ENCODE results near the gene TMEM198.
A peak's percentile ranks its signal among the peaks of the same experiment; 100 is the strongest.

Gene TMEM198

GRCh38 chr2:219593154-219593553, 49.3 kb downstream of the TMEM198 start:
- H3K18ac ChIP-seq (ENCODE audit: low read depth in 1 of 2, low read length in 2 of 2) = no peak overlapping the region
- no peak overlapping the region for H3K14ac ChIP-seq (ENCODE audit: low read length in 2 of 2)
- no peak overlapping the region for H2BK120ac ChIP-seq (ENCODE audit: low read depth, low read length)
- no peak overlapping the region for H3K4ac ChIP-seq (ENCODE audit: low read depth in 1 of 2, low read length in 2 of 2)
- no peak overlapping the region for H4K91ac ChIP-seq (ENCODE audit: low read length)
- no peaks in the 10 kb centered on the region for H3K36me3 ChIP-seq (ENCODE audit: control insufficient read depth in 1 of 2, insufficient read depth in 2 of 2, low read depth in 1 of 2, low read length in 2 of 2)
- no peak overlapping the region for H2AFZ ChIP-seq (ENCODE audit: low read depth, low read length)
- no peaks in the 10 kb centered on the region for H3K9me3 ChIP-seq (ENCODE audit: control insufficient read depth, low read length)
- no peak overlapping the region for H4K8ac ChIP-seq (ENCODE audit: low read length)
- peaks cover under 1% of the 10 kb centered on the region for H3K79me1 ChIP-seq (replicated peaks; ENCODE audit: low read length, poor library complexity, severe bottlenecking)
- H3K27ac ChIP-seq (ENCODE audit: low read length, poor library complexity, severe bottlenecking) = no peak overlapping the region
- no peak overlapping the region for H2BK12ac ChIP-seq (ENCODE audit: low read length in 2 of 2)
- no peak overlapping the region for H3K23ac ChIP-seq (ENCODE audit: low read length in 2 of 2)
- no peak overlapping the region for H2AK5ac ChIP-seq (ENCODE audit: low read length, severe bottlenecking)
- WGBS = 92% methylated on average over 2 of the region's 2 CpGs
- H3K4me1 ChIP-seq (ENCODE audit: control insufficient read depth, insufficient read depth, low read depth, low read length) = peaks cover 4% of the 10 kb centered on the region
- no peak for DNase-seq
- H3K27me3 ChIP-seq (ENCODE audit: control insufficient read depth in 1 of 2, insufficient read depth in 1 of 2, low read length in 2 of 2) = no peaks in the 10 kb centered on the region
- H2BK5ac ChIP-seq (ENCODE audit: low read depth, low read length, poor library complexity, severe bottlenecking) = no peak overlapping the region
- H3K4me2 ChIP-seq (ENCODE audit: low read length, poor library complexity, severe bottlenecking) = no peak overlapping the region
- H2BK15ac ChIP-seq (ENCODE audit: low read depth, poor library complexity, severe bottlenecking) = no peak overlapping the region
- no peak overlapping the region for H3K4me3 ChIP-seq (ENCODE audit: insufficient read depth in 1 of 2, low read depth in 1 of 2, low read length in 2 of 2)
- no peak overlapping the region for H3K9ac ChIP-seq (ENCODE audit: low read length)

- no peak overlapping the region for H4K8ac ChIP-seq (ENCODE audit: low read length)
- peaks cover 4% of the 10 kb centered on the region for H3K4me1 ChIP-seq (ENCODE audit: control insufficient read depth, insufficient read depth, low read depth, low read length)
- peak; percentile 12 for DNase-seq
- no peak overlapping the region for H2BK12ac ChIP-seq (ENCODE audit: low read length in 2 of 2)
- no peak overlapping the region for H3K4me3 ChIP-seq (ENCODE audit: insufficient read depth in 1 of 2, low read depth in 1 of 2, low read length in 2 of 2)
- no peak overlapping the region for H3K18ac ChIP-seq (ENCODE audit: low read depth in 1 of 2, low read length in 2 of 2)
- H4K91ac ChIP-seq (ENCODE audit: low read length) = no peak overlapping the region
- H3K27me3 ChIP-seq (ENCODE audit: control insufficient read depth in 1 of 2, insufficient read depth in 1 of 2, low read length in 2 of 2) = no peaks in the 10 kb centered on the region
- H3K9ac ChIP-seq (ENCODE audit: low read length) = peak overlapping the region; percentile 42
- H3K36me3 ChIP-seq (ENCODE audit: control insufficient read depth in 1 of 2, insufficient read depth in 2 of 2, low read depth in 1 of 2, low read length in 2 of 2) = no peaks in the 10 kb centered on the region
- no peaks in the 10 kb centered on the region for H3K9me3 ChIP-seq (ENCODE audit: control insufficient read depth, low read length)
- H3K4me2 ChIP-seq (ENCODE audit: low read length, poor library complexity, severe bottlenecking) = no peak overlapping the region
- H2AFZ ChIP-seq (ENCODE audit: low read depth, low read length) = no peak overlapping the region
- WGBS = 76% methylated on average over 1 of the region's 3 CpGs
- H2BK5ac ChIP-seq (ENCODE audit: low read depth, low read length, poor library complexity, severe bottlenecking) = no peak overlapping the region
- H3K14ac ChIP-seq (ENCODE audit: low read length in 2 of 2) = no peak overlapping the region
- H2BK120ac ChIP-seq (ENCODE audit: low read depth, low read length) = no peak overlapping the region
- no peak overlapping the region for H3K23ac ChIP-seq (ENCODE audit: low read length in 2 of 2)
- H3K79me1 ChIP-seq (replicated peaks; ENCODE audit: low read length, poor library complexity, severe bottlenecking) = peaks cover 10% of the 10 kb centered on the region
- no peak overlapping the region for H2BK15ac ChIP-seq (ENCODE audit: low read depth, poor library complexity, severe bottlenecking)
- no peak overlapping the region for H3K4ac ChIP-seq (ENCODE audit: low read depth in 1 of 2, low read length in 2 of 2)
- H2AK5ac ChIP-seq (ENCODE audit: low read length, severe bottlenecking) = no peak overlapping the region
- H3K27ac ChIP-seq (ENCODE audit: low read length, poor library complexity, severe bottlenecking) = peak overlapping the region; percentile 52
These were observed 51.4 kb downstream of the TMEM198 start for GRCh38 chr2:219595256-219595655.

GRCh38 chr2:219596954-219597551, 53.2 kb downstream of the TMEM198 start:
- Histone ChIP-seq H2BK120ac (ENCODE audit: low read depth, low read length) (no peak overlapping the region), H3K18ac (ENCODE audit: low read depth in 1 of 2, low read length in 2 of 2) (peak overlapping the region; percentile 67 to 80), H3K23ac (ENCODE audit: low read length in 2 of 2) (no peak overlapping the region), H3K4me1 (ENCODE audit: control insufficient read depth, insufficient read depth, low read depth, low read length) (peaks cover 4% of the 10 kb centered on the region), H3K9ac (ENCODE audit: low read length) (peak overlapping the region; percentile 98), H2BK12ac (ENCODE audit: low read length in 2 of 2) (no peak overlapping the region), H3K9me3 (ENCODE audit: control insufficient read depth, low read length) (no peaks in the 10 kb centered on the region), H2AK5ac (ENCODE audit: low read length, severe bottlenecking) (peak overlapping the region; percentile 49), H3K27me3 (ENCODE audit: control insufficient read depth in 1 of 2, insufficient read depth in 1 of 2, low read length in 2 of 2) (no peaks in the 10 kb centered on the region), H2BK5ac (ENCODE audit: low read depth, low read length, poor library complexity, severe bottlenecking) (peak overlapping the region; percentile 66), H4K91ac (ENCODE audit: low read length) (no peak overlapping the region), H3K14ac (ENCODE audit: low read length in 2 of 2) (no peak overlapping the region), H2BK15ac (ENCODE audit: low read depth, poor library complexity, severe bottlenecking) (no peak overlapping the region), H3K4ac (ENCODE audit: low read depth in 1 of 2, low read length in 2 of 2) (peak overlapping the region; percentile 71 to 75), H3K4me3 (ENCODE audit: insufficient read depth in 1 of 2, low read depth in 1 of 2, low read length in 2 of 2) (peak overlapping the region; percentile 60 to 84), H3K79me1 (replicated peaks; ENCODE audit: low read length, poor library complexity, severe bottlenecking) (peaks cover 15% of the 10 kb centered on the region), H4K8ac (ENCODE audit: low read length) (peak overlapping the region; percentile 89), H3K4me2 (ENCODE audit: low read length, poor library complexity, severe bottlenecking) (peak overlapping the region; percentile 73), H2AFZ (ENCODE audit: low read depth, low read length) (no peak overlapping the region), H3K36me3 (ENCODE audit: control insufficient read depth in 1 of 2, insufficient read depth in 2 of 2, low read depth in 1 of 2, low read length in 2 of 2) (peaks cover 11 to 12% of the 10 kb centered on the region in 2 experiments), H3K27ac (ENCODE audit: low read length, poor library complexity, severe bottlenecking) (peak overlapping the region; percentile 96)
- 8% methylated on average over 16 of the region's 19 CpGs for WGBS
- DNase-seq = no peak

GRCh38 chr2:219597552-219598307, 53.9 kb downstream of the TMEM198 start, which contains the start of gene STK11IP:
STK11IP (plus strand) TSS chr2:219597857; CDS start chr2:219598120, 263 bp downstream.
- no peak within 1 kb of the TSS for H2BK120ac ChIP-seq (ENCODE audit: low read depth, low read length)
- no peak within 1 kb of the TSS for H3K23ac ChIP-seq (ENCODE audit: low read length in 2 of 2)
- H4K8ac ChIP-seq (ENCODE audit: low read length) = peak within 1 kb of the TSS; percentile 89
- WGBS = under 1% methylated on average over 38 of the region's 57 CpGs
- peak; percentile 98 for DNase-seq
- H2AFZ ChIP-seq (ENCODE audit: low read depth, low read length) = peak within 1 kb of the TSS; percentile 65
- H3K14ac ChIP-seq (ENCODE audit: low read length in 2 of 2) = no peak within 1 kb of the TSS
- H3K4ac ChIP-seq (ENCODE audit: low read depth in 1 of 2, low read length in 2 of 2) = peak within 1 kb of the TSS; percentile 75 to 79
- peak within 1 kb of the TSS; percentile 67 to 80 for H3K18ac ChIP-seq (ENCODE audit: low read depth in 1 of 2, low read length in 2 of 2)
- H2BK12ac ChIP-seq (ENCODE audit: low read length in 2 of 2) = no peak within 1 kb of the TSS
- peak within 1 kb of the TSS; percentile 73 for H3K4me2 ChIP-seq (ENCODE audit: low read length, poor library complexity, severe bottlenecking)
- peaks cover 15% of the 10 kb centered on the region for H3K79me1 ChIP-seq (replicated peaks; ENCODE audit: low read length, poor library complexity, severe bottlenecking)
- no peaks in the 10 kb centered on the region for H3K27me3 ChIP-seq (ENCODE audit: control insufficient read depth in 1 of 2, insufficient read depth in 1 of 2, low read length in 2 of 2)
- peak within 1 kb of the TSS; percentile 66 for H2BK5ac ChIP-seq (ENCODE audit: low read depth, low read length, poor library complexity, severe bottlenecking)
- peaks cover 17 to 19% of the 10 kb centered on the region in 2 experiments for H3K36me3 ChIP-seq (ENCODE audit: control insufficient read depth in 1 of 2, insufficient read depth in 2 of 2, low read depth in 1 of 2, low read length in 2 of 2)
- no peaks in the 10 kb centered on the region for H3K9me3 ChIP-seq (ENCODE audit: control insufficient read depth, low read length)
- peaks cover 4% of the 10 kb centered on the region for H3K4me1 ChIP-seq (ENCODE audit: control insufficient read depth, insufficient read depth, low read depth, low read length)
- H4K91ac ChIP-seq (ENCODE audit: low read length) = peak within 1 kb of the TSS; percentile 36
- H3K4me3 ChIP-seq (ENCODE audit: insufficient read depth in 1 of 2, low read depth in 1 of 2, low read length in 2 of 2) = peak within 1 kb of the TSS; percentile 60 to 84
- H3K9ac ChIP-seq (ENCODE audit: low read length) = peak within 1 kb of the TSS; percentile 98
- peak within 1 kb of the TSS; percentile 96 for H3K27ac ChIP-seq (ENCODE audit: low read length, poor library complexity, severe bottlenecking)
- H2AK5ac ChIP-seq (ENCODE audit: low read length, severe bottlenecking) = peak within 1 kb of the TSS; percentile 49
- H2BK15ac ChIP-seq (ENCODE audit: low read depth, poor library complexity, severe bottlenecking) = peak within 1 kb of the TSS; percentile 92

Data from mesenchymal stem cell (in vitro differentiated cells and primary cell).